ENCODE measurements around the gene STON1.
"Not testable (repeated sequence)": the region's sequence is repeated elsewhere in the genome, so short reads cannot be mapped to it uniquely, and the experiment has no call there.

Gene STON1

DNA sequence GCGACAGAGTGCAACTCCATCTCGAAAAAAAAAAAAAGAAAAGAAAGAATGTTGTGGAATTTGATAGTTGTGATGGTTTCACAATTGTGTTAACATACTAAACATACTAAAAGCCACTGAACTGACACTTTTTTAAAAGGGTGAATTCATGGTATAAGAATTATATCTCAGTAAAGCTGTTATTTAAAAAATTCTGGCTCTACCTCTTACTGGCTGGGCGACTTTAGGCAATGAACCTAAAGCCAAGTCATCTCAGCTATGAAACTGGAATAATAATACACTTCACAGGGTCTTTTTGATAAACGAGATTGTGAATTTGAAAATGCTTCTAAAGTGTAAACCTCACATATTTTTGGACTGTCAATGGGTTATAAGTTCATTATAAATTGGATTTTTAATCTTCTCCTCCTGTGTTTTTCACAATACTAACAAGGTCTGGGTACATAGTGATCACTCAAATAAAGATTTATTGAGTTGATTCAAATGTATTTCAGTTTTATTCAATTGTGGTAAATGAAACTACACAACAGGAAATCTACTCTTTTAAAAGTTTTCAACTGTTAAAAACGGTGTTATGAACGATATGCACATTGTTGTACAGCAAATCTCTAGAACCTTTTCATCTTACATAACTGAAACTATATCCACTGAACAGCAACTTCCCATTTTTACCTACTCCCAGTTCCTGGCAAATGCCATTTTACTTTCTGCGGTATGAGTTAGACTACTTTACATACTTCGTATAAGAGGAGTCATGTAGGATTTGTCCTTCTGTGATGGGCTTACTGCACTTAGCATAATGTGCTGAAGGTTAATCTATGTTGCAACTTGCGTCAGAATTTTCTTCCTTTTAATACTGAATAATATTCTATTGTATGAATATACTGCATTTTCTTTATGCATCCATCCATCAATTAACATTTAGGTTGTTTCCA is 44.7 kb downstream of the STON1 start:
- DNase-seq: no peak

- DNase-seq: no peak
Measured at GRCh38 chr2:48578313-48578712, 48.4 kb downstream of the STON1 start.

GRCh38 chr2:48583961-48584360 is 54.0 kb downstream of the STON1 start:
- no peak for DNase-seq

DNA sequence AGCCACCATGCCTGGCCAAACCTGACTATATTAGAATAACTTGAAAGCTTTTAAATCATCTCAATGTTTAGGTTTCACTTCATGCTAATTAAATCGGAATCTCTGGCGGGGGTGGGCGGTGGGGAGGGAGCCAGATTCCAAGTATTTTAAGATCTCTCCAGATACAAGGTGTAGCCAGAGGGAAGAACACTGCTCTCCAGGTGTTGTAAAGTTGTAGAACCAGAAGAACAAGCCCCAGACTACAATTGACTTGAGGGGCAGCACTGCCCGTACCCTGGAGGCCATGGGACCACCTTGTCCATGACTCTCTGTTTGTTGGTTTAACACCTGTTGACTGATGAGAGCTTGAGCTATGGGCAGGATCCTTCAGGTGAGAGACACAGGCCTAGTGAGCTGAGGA is 54.6 kb downstream of the STON1 start:
- DNase-seq: no peak

GRCh38 chr2:48586433-48586832 is 56.5 kb downstream of the STON1 start:
- DNase-seq: no peak

DNA sequence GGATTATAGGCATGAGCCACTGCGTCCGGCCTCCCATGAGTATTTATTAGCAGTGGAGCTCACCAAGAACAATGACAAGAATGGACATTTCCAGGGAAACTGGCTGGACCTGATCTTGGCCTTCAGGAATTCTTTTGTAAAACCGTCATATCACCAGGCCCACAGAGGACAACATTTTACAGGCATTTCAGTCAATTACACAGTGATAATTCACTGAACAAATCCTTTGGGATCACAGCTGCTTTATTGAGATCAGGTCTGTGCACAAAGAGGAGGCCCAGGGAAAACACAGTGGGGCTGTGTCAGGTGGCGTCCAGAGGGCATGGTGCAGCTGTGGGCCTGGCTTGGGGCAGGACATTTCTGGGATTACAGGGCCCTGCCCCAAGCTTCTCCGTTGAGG is 57.6 kb downstream of the STON1 start:
- no peak for DNase-seq

GRCh38 chr2:48587961-48588360 is 58.0 kb downstream of the STON1 start:
- DNase-seq: no peak

- DNase-seq: no peak
Measured at GRCh38 chr2:48588745-48589144, 58.8 kb downstream of the STON1 start.

DNA sequence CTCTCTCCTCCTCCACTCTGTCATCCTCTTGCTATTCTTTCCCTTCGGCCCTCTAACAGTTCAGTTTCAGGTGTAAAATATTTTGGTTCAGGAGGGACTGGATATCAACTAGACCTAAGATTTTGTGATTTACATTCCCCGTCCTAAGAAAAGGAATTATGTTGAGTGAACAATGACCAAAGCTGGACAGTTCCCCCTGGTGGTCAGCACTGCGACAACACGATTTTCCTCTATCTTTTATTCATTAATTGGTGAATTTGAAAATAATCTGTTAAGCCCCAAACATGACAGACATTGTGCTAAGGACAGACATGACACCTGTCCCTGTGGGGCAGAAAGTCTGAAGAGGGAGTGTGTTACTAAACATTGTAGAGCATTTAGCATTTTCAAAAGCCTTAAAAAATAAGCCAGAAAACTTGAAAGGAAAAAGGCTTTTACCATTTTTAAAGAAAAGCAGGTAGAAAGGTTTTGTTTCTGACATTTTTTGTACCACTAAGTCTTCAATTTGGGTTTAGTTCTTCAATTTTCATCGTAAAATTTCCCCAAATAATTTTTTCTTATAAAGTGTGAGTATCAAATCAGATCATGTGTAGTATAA is 59.3 kb downstream of the STON1 start:
- DNase-seq: peak; percentile 51 to 66

DNA sequence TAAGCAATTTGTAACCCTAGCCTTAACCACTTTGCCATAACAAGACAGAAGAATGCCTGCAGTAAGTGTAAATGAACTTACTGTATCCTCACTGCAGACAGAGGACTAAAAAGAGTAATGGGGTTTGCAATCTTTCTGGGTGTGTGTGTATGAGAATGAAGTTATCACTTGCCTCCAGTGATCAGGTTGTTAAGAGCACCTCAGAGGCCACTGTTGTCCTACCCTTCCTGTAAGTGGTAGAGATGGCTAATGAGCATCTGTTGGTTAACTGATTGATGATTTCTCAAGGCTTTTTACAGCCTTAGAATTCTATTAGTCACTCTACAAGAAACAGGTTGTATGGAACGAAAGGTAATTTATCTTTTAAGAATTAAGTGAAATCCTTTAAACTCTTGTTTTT is 60.1 kb downstream of the STON1 start:
- no peak for DNase-seq

- no peak for DNase-seq
Measured at GRCh38 chr2:48592067-48592466, 62.1 kb downstream of the STON1 start.

GRCh38 chr2:48596751-48597150 is 66.8 kb downstream of the STON1 start:
- DNase-seq: not testable (repeated sequence)

- no peak for DNase-seq
Measured at GRCh38 chr2:48597492-48597891, 67.5 kb downstream of the STON1 start.

DNA sequence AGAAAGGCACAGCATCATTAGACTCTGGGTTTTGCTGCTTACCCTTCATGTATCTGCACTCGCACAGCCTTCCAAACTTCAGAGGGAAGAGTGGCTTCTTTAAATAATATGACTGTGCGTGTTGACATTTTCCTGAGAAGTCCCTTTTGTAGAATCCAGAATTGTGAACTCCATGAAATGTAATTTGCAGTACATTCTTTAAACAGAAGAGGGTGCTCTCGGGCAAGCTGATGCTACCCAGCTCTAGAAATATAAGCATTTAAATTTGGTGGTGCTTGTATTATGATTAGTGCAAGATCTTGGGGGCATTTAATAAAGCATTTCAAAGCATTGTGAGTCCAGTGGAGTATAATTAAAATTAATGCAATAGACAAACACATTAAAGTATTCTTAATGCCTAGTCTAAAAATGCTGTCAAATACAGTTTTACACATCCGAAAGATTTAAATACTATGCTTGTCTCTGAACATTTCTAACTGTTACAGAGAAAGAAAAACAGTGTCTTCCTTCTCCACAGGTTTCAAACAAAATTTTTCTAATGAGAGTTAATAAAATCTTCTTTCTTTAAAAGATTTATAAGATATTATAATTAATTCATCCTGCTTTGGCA is 70.4 kb downstream of the STON1 start:
- peak in 1 of 2 donors; percentile 75 for DNase-seq

- no peak for DNase-seq
Measured at GRCh38 chr2:48600917-48601316, 71.0 kb downstream of the STON1 start.

DNA sequence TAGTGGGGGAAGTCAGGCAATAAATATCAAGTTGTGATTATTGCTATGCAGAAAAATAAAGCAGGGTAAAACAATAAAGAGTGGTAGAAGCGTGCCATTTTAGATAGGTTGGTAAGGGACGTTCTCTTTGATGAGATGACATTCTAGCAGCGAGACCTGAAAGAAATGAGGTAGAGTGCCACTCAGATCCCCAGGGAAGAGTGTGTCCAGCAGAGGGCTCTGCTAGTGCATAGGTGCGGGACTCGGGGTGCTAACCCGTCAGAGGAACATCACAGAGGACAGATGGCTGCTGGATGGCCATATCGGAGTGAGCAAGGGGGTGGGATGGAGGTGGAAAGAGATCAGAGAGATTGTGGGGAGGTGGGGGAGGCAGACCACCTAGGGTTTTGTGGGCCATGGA is 71.4 kb downstream of the STON1 start:
- peak; percentile 9 to 19 for DNase-seq

- DNase-seq: no peak
Measured at GRCh38 chr2:48605482-48606175, 75.7 kb downstream of the STON1 start.

DNA sequence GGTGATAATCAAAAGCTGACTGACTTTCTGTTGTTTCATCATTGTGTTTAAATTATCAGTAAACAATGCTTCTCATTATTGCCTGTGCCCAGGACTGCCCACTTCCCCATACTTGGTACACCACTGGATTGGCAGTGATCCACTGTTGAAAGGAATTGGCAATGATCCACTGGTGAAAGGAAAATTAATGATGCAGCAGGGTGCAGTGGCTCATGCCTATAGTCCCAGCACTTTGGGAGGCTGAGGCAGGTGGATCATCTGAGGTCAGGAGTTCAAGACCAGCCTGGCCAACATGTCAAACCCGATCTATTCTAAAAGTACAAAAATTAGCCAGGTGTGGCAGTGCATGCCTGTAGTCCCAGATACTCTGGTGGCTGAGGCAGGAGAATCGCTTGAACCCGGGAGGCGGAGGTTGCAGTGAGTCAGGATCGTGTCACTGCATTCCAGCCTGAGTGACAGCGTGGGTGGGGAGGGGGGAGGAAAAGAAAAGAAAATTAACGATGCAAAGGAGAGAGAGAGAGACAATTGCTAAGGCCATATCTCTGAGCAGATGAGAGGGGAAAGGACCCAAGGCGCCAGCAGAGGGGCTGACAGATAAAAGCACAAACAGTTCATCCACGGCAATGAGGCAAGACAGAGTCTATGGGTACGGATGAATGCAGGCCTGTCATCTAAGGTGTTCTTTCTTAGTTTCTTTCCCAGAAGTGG is 77.5 kb downstream of the STON1 start:
- DNase-seq: peak in 1 of 2 donors; percentile 5

DNA sequence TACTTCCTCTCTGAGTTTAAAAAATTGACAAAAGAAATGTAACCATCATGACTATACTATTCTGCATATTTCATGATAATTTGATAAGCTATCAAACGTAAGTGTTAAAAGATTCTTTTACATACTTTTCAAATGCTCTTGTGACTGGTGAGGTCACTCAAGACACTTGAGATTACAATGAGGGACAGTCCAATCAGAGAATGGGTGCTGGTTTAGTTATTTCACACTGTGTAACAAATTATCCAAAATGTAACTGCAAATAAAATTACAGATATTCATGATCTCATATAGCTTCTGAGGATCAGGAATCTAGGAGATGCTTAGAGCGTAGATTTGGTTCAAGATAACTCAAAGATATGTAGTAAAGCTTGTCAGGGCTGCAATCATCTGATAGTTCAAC is 83.3 kb downstream of the STON1 start:
- DNase-seq: no peak

- DNase-seq: not testable (repeated sequence)
Measured at GRCh38 chr2:48614581-48614980, 84.6 kb downstream of the STON1 start.

DNA sequence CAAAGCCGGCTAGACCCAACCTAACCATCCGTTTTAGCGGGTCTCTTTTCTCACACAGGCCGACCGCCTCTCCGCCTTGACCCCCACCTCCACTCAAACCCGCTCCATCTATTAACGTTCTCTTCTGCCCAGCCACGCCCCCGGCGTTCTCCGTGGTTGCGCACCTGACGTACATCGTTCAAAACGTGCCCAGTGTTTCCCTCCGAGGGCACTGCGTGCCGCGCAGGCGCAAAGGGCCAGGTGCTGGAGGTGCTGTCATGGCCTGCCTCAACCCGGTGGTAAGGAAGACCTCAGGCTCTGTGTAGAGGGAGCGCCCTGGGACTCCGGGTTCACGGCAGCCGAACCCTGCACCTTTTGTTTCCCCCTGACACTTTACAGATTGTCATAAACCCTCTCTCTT is 87.7 kb downstream of the STON1 start, which contains the start of gene GTF2A1L:
Gene GTF2A1L (plus strand): TSS at position 239 of the 400 bp plus-strand sequence. CDS start 19 bp downstream, at position 258.
- DNase-seq: no peak

- no peak for DNase-seq
Measured at GRCh38 chr2:48619526-48619925, 89.6 kb downstream of the STON1 start.
